ENCODE measurements around the gene INSC.

GRCh38 chr11:15148169-15148568 is 33.4 kb downstream of the INSC start:
- no peak for TF ChIP-seq CTCF (IDR thresholded peaks at IDR 0.05; ENCODE audit: poor library complexity, severe bottlenecking)
- no peak for TF ChIP-seq POLR2AphosphoS5 (IDR thresholded peaks at IDR 0.05)
- TF ChIP-seq EZH2 (IDR thresholded peaks at IDR 0.05; ENCODE audit: borderline replicate concordance, insufficient read depth, low read length, poor library complexity, severe bottlenecking), result no peak
